Endothelial cell of hepatic sinusoid (primary cell): ENCODE results near the gene MYB.
"Not testable (repeated sequence)": the region's sequence is repeated elsewhere in the genome, so short reads cannot be mapped to it uniquely, and the experiment has no call there.

Experiments used
- in situ Hi-C: cut with HindIII; loops from 2 replicates; pipeline ENCODE4 v1.10.0; 2017; ENCODE audit warnings: low sequenced_read_pairs

MYB gene

DNA sequence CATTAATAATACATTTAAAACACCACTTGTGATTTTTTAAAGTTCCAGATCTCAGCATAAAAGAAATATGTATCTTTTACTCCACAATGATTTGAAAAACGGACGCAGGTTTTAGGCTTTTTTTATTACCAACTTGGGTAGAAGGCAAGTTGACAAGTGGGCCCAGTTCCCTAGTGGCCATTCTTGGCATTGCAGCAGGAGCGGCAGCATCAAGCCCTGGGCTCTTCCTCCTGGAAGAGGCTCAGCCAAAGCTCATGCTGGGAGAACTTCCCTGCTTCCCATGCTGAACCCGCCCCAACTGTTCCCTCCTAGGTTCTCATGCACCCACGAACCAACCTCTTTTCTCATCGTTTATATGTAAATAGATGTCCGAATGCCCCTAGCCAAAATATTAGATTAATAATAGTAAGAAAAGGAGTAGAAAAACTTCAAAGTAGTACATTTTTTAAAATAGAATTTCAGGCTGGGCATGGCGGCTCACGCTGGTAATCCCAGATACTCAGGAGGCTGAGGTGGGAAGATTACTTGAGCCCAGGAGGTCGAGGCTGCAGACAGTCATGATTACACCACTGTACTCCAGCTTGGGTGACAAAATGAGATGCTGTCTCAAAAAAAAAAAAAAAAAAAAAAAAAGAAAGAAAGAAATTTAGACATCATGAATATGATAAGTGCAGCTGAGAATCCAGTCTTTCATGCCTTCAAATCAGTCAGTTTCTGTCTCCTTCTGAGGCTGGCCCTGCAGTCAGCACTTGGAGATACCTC, 18.2 kb upstream of the MYB start:
- in situ Hi-C loops, result no loop called here

DNA sequence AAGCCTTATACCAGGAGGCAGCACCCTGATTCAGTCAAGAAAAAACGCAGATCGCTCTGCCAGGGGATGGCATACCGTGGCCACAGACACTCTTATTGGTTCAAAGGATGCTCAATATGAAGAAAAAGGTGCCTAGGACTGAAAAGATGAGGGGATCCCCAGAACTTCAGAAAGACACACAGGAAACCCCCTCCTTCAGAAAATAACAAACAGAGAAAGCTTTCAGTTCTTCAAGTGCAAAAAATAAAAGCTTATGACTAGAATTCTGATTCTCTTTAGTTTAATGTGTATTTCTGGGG, 17.7 kb upstream of the MYB start:
- in situ Hi-C loops, result no loop called here

DNA sequence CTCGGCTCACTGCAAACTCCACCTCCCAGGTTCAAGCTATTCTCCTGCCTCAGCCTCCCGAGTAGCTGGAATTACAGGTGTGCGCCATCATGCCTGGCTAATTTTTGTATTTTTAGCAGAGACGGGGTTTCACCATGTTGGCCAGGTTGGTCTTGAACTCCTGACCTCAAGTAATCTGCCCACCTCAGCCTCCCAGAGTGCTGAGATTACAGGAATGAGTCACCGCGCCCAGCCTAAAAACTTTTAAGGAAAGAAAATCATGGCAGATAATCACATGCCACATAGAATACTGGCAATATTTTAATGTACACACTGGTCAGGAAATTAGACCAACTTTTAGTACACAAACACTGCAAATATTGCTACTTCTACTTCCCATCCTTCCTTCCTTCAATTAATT, 16.7 kb upstream of the MYB start:
- in situ Hi-C loops, result not testable (repeated sequence)

DNA sequence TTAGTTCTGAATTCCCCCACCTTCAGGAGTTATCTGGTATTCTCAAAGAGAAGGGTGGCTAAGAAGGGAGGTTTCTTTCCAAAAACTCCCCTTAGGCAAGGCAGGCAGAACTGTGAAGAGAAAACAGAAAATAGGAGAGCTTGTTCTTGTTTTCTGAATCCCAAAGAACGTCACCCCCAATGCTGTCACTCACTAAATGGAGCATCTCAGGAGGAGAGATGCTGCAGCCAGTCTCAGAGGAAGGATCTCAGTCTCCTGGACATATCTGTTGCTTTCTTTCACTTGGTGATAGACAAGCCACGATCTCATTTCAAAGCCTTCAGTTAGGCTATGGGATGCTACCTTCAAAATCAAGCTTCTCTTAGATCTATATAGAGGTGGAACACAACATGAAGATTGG, 16.1 kb upstream of the MYB start:
- in situ Hi-C loops, result loop anchor here (5.0 kb wide), 1 partner anchor 62 kb away; no protein-coding TSS in a partner anchor

DNA sequence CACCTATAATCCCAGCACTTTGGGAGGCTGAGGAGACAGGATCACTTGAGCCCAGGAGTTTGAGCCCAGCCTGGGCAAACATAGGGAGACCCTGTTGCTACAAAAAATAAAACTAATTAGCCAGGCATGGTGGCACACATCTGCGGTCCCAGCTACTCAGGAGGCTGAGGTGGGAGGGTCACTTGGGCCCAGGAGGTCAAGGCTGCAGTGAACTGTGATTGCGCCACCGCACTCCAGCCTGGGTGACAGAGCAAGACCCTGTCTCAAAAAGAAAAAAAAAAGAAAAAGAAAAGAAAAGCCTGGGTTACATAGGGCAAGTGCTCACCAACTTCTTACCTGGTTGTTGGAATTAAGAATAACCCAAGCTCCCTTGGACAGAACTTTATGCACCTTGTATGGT, 14.6 kb upstream of the MYB start:
- in situ Hi-C loops, result loop anchor here (5.0 kb wide), 1 partner anchor 61 kb away; no protein-coding TSS in a partner anchor

DNA sequence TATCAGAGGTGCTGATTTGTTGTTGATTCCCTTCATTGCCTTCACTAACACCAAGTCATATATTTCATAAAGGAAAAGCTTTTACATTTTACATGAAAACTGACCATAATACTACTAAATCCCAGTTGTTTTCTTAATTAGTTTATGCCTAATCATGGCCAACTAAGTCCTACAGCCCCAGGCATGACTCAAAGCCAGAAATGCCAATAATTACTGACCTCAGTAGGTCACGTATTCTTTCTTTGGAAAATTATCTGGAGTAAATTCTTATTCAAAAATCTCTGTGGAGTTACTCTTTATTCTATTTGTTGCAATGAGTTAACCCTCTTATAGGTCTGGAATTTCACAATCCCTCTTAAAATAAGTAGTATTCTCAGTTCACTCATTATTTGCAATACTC, 13.5 kb upstream of the MYB start:
- in situ Hi-C loops, result loop anchor here (5.0 kb wide), 1 partner anchor 60 kb away; no protein-coding TSS in a partner anchor

DNA sequence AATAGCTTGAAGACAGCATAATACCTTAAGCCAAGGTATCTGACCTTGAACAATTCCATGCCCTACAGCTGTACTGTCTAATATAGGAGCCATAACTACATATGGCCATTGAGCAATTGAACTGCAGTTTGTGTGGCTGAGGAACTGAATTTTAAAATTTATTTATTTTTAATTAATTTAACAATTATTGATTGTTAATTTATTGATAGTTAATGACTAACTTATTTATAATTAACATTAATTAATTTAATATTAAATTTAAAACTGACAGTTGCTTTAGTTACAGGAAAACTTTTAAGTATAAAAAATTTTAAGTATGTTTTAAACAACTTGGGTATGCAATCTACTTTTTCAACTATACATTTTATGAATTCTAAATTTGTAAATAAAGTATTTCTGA, 12.3 kb upstream of the MYB start:
- in situ Hi-C loops, result loop anchor here (5.0 kb wide), 1 partner anchor 59 kb away; no protein-coding TSS in a partner anchor

DNA sequence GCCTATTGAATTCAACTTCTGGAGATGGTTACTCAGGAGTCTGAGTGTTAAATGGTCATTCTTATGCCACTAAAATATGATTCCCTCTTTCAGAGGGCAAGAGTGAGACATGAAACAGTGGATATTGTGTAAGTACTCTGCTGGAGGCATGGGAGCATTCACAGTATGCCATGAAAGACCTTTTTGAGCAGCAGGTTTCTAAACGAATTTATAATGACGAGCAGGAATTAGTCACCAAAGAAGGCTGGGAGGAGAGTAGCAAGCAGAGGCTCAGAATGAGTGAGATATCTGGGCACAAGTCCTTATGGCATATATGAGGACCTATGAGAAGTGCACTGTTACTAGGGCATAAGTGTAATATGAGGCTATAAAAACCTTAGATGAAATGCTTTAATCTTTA, 10.9 kb upstream of the MYB start:
- in situ Hi-C loops, result no loop called here

DNA sequence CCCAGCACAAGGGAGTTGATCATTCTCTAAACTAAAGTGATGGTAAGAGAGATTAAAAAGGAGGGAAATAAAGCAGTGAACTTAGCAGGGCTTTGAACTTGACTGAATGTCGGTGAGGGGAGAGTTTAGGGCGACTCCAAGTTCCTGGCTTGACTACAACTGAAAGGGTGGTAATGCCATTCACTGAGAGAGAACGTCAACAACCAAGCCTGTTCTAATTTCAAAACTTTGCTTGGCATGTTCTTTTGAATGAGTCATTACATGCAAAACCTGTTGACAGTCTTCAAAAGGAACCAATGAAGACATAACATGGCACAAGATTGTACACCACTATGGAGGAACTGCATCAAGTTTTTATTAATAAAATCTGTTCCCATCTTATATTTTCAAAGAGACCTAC, 10.3 kb upstream of the MYB start:
- in situ Hi-C loops, result no loop called here

DNA sequence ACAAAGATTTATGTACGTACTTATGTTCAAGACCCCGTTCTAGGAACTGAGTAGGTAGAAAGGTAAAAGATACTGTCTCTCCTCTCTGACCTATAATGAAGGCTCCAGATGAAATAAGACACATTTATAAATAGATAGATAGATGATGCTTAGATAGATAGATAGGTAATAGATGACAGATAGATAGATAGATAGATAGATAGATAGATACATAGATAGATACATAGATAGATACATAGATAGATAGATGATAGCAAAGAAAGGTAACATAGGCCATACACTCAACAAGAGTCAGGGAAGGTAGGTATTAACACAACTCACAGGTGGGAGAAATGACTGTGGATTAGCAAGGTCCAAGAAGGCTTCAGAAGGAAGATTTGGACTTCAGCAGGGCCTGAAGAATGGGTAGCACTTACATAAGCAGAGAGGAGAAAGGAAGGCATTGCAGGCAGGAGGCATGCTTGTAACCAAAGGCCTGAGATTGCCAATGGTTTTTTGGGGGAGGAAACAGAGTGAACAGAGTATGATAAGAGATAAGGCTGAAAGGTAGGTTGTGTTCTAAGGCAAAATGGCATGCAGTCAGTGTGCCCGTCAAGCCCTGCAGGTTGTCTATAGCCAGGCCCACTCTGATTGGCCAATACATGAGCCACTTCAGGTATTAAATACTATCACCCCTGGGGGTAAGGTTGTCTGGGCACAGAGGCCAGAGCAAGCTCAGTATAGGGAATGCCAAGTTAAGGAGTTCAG, 7.7 kb upstream of the MYB start:
- in situ Hi-C loops, result no loop called here

DNA sequence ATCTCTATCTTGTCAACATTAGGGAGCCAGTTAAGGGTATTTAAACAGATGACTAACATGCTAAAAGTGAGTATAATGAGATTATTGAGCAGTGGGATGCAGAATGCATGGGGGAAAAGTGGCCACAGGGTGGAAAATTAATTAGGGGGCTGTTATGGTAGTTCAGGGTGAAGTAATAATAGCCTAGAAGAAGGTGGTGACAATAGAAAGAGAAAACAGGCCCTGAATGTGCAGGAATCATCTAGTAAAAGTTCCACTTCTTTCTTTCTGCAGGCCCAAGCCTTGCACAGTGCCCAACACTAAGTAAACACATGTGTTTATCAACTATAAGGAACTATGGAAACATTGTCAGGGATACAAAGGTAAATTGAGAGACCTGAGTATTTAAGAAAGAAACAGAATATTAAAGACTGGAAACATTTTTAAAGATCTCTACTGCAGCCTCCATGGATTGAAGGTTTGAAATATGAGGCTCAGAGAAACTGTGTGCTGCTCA, 7.1 kb upstream of the MYB start:
- in situ Hi-C loops, result no loop called here

DNA sequence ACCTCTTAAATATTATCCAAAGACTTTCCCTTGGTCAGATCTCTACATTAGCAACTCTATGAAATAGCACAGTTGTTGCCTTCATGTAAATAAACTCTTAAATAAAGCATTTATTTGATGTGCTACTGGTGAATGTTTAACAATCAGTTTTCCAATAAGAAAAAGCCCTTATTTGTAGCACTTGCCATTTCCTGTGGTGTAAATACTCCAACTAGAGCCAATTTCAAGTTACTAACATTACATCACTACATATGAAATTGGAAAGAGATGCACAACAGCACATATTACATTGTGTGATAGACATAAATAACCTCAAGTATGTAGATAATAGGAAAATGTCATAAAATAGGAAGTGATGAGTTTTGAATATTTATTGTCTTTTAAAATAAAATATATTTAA, 5.0 kb upstream of the MYB start:
- in situ Hi-C loops, result no loop called here

DNA sequence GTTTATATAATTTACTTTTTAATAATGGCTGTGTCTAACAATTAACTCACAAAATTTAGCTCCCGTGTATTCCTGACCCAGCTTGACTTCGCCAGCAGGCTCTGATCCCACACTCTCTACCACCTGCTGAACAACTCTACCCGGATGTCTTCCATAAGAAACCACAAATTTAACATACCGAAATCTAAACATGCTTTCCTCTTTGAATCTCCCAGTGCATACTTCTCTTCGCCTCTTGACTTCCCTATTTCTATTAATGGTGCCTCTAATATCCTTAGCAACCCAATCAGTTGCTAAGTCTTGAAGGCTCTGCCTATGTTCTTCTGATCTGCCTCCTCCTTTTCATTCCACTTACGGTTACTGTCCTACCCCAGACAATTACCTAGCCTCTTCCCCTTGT, 4.6 kb upstream of the MYB start:
- in situ Hi-C loops, result no loop called here

DNA sequence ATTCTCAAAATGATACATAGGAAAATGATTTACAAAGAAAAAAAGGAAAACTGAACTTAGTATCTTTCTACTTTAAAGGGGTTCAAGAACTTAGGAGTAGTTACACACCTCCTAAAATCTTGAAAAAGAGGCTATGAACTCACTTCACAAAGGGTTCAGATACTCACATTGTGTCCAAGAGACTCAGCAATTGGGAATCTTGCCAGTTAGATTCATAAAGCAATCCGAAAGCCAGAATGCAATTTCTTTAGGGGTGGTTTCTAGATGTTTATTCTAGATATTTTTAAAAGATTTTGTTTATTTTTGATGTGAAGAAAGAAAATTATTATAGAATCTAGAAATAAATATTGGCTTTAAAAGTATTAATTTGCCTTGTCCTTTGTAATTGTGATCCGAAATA, 1.7 kb upstream of the MYB start:
- in situ Hi-C loops, result no loop called here

DNA sequence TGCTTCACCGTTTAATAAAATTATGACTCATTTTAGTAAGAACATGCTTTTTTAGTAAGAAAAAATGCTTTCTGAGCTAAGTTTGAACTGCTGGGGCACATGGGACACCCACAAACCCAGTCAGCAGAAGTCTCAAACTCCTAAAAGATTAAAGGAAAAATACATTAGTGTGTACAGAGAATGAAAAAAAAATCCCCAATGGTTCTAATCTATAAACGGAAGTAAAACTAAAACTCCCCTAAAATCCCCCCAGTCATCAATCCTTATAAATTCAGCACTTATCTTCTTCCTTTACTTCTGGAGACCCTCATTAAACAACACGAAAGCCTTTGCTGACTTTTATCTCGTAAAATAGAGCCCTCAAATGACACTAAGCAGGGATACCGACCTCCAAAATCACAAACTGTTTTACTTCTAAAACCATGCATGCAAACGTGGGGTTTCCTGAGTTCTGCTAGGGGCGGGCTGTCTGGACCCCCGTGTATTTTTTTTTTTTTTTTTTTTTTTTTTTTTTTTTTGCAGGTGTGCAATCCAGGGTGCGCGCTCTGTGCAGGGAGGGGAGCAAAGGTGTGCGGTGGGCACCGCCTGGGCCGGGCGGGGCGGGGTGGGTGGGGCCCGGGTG, 1.1 kb upstream of the MYB start:
- in situ Hi-C loops, result no loop called here

DNA sequence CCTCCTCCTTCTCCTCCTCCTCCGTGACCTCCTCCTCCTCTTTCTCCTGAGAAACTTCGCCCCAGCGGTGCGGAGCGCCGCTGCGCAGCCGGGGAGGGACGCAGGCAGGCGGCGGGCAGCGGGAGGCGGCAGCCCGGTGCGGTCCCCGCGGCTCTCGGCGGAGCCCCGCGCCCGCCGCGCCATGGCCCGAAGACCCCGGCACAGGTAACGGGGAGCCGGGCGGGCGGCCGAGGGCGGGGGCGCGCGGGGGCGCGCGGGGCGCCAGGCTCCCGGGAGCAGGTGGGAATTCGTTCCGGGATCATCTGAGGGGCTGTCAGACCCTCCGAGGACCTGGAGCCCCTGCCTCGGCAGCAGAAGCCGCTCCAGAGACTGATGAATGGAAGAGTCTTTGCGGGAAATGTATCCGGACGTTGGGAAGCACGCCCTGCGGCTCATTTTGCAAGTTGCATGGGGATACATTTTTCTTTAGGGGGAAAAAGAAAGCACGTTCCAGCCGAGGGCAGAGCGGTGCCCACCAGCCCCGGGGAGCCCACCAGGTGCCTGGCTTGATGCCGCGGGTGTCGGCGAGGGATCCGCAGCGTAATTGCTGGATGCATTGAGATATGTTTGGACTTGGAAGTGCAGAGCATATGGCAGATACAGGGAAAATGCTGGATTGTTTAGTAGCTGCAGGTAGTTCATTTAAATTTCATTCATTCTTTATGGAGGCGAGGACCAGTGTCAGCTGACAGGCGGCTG, 394 bp downstream of the MYB start:
- in situ Hi-C loops, result no loop called here

DNA sequence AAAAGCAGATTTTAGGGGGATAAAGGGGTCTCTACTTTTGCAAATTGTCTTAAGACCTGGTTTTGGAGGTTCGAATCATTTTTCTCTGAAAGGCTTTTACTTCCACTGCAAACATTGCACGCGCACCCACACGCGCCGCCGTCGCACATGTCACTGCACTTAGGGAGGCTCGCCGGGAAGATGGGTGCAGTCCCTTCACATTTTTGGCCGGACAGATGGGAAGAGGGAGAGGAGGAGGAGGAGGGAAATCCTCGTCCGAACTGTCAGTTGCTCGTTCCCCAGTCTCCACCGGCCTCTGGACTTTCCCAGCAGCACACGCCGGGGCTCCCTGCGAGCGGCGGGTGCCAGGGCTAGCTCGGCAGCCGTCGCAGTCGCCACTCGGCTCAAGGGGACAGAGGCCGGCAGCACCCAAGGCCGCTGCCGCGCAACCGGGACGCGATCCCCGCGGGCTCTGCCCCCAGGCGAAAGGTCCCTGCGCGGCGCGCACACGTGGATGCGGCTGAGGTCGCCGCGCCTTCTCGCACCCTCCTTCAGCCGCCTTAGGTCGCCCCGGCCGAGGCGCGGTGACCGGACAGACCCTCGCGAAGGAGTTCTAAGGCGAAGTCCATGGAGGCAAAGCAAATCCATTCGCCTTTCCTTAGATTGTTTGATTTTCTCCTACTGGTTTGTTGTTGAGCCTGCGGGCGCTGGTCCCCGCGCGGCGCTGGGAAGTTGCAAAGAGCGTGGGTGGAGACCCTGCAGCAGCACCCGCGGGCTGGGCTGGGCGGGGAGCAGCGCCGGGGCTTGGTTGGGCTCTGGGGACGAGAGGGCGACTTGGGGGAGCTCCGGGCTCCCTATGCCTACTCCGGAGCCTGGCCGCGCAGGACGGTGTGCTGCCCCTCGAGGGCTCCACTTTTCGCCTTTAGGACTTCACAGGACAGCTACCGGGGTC, 1.2 kb downstream of the MYB start:
- in situ Hi-C loops, result no loop called here

DNA sequence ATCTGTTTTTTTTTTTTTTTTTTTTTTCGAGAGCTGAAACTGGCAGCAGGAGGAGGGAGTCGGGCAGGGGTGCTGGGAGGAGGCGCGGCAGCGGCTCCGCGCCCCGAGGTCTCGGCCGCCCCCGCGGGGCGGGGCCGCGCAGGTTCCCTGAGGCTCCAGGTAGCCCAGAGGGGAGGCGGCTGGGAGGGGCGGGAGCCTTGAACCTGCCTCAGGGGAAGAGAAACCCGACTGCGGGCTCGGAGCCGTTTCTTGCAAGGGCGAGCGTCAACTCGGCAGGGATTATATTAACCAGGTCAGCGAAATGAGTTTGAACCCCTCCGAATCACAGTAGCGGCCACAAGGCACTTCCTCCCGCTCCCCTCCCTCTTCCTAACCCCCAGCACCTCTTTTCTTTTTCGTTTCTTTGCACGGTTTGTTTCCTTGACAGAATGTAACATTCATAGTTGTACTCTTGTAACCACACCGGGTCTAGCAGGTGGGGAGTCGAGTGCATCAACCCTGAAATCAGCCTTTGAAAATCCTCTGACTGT, 2.0 kb downstream of the MYB start:
- in situ Hi-C loops, result no loop called here

DNA sequence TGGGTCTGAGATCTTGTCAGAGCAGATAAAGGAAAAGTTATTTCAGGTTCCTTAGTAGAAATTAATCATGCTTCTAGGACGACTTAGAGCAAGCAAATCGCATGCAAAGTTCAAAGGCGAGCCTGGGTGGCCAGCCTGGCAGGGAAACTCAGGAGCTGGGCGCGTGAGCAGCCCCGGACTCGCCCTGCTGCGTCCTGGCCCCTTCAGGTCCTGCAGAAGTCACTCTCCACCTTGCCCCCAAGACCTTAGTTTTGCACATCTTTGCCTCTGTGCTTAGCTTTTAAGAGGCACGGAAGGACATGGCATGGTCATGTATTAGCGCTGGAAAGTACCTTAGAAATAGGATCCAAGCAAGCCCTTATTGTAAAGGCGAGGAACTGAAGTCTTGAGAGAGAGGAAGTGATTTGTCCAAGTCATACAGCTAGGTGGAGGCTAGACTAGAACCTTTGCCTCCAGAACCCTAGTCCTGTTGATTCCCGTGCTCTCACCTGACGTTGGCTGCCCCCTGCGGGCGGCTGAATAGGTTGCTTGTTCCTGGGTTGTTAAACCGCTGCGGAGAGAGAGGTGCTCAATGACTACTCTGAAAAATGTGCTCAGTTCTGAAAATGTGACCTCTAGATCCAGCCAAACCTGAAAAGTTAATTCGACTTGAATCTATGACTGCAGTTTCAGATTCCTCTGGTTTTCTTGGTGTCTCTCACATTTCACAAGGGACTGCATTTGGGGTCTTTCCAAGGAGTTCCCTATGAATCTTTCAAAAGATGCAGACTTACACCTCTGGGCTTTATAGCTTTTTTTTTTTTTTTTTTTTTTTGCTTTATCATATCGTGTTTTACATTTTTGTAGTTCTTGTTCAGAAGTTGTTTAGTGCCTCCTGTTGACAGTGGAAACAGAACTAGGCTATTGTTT, 2.7 kb downstream of the MYB start:
- in situ Hi-C loops, result no loop called here
